GM12874 (cell line): ENCODE results near the gene ASGR1.

Experiments used
- CTCF ChIP-seq: IDR thresholded peaks from 2 replicates; pipeline ENCODE4 v1.5.1; 2011; ENCODE audit warnings: low read depth, mild to moderate bottlenecking, control low read depth, low read length, moderate library complexity; ENCODE audit not compliant: insufficient read depth

Gene ASGR1

GRCh38 chr17:7207120-7208001 lies 28.2 kb upstream of the ASGR1 start:
- TF ChIP-seq CTCF: no peak

- no peak for TF ChIP-seq CTCF
These were observed 26.4 kb upstream of the ASGR1 start for GRCh38 chr17:7205561-7205960.

- TF ChIP-seq CTCF: no peak
These were observed 25.8 kb upstream of the ASGR1 start for GRCh38 chr17:7204828-7205461.

DNA sequence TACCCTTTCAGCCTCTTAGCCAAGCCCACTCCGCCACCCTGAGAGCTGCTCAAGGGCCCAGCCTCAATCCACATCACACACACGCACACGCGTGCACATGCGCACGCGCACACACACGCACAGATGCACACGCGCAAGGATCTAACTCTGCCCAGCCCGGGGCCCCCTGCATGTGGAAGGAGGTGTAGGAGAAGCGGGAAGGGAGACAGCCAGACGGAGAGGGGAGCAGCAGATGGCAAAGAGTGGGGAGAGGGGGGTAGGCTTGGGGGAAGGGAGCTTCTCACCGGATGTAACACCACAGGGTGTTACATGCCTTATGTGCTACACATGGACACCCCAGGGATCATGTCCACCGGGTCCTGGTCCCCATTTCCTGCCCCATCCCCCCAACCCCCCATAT lies 25.2 kb upstream of the ASGR1 start:
- no peak for TF ChIP-seq CTCF

GRCh38 chr17:7203391-7203790 lies 24.2 kb upstream of the ASGR1 start:
- TF ChIP-seq CTCF: no peak

GRCh38 chr17:7196651-7197401 lies 17.7 kb upstream of the ASGR1 start:
- no peak for TF ChIP-seq CTCF

DNA sequence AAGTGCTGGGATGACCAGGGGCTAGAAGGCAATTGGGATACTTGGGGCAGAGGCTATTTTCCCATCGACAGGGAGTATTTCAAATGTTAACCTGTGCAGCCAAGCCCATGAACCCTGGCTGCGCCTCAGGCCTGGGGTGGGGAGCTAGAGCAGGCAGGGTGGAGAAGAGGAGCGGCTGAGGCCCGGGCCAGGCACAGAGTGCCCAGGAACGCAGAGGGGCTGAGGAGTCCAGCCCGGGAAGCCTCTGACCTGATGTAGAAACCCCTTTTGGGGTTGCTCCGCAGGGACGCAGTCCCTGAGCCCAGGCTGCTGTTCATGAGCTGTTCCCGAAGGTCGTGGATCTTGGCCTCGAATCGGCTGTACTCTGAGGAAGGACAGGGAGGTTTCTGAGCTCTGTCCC lies 16.8 kb upstream of the ASGR1 start:
- no peak for TF ChIP-seq CTCF
